GDM1 (cell line): ENCODE measurements around the gene KRT33A.
"Not testable (repeated sequence)": the region's sequence is repeated elsewhere in the genome, so short reads cannot be mapped to it uniquely, and the experiment has no call there.

ENCODE experiments used
- DNase-seq: peaks from one replicate; lab custom pipeline; 2025; lab: John Stamatoyannopoulos, UW

KRT33A gene

DNA sequence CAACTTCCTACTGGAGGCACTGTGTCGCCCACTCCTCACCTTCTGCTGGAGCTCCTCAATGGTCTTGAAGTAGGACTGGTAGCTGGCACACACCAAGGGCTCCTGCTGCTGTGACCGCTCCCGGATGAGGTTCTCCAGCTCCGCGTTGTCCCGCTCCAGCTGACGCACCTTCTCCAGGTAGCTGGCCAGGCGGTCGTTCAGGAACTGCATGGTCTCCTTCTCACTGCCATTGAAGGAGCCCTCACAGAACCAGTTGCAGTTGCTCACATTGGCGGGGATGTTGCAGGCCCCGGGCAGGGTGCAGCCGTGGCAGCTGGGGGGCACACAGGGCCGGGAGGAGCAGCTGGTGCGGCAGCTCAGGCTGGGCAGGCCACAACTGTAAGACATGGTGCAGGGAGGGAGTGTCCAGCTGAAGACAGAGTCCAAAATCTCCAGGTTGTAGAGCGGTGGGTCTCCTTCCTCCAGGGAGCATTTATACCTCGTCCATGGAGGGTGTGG lies at the start of gene KRT33A:
Gene KRT33A, minus strand, starts transcription at position 448 of the 498 bp plus-strand sequence. Its CDS starts 61 bp downstream, at position 387.
- not testable (repeated sequence) for DNase-seq

DNA sequence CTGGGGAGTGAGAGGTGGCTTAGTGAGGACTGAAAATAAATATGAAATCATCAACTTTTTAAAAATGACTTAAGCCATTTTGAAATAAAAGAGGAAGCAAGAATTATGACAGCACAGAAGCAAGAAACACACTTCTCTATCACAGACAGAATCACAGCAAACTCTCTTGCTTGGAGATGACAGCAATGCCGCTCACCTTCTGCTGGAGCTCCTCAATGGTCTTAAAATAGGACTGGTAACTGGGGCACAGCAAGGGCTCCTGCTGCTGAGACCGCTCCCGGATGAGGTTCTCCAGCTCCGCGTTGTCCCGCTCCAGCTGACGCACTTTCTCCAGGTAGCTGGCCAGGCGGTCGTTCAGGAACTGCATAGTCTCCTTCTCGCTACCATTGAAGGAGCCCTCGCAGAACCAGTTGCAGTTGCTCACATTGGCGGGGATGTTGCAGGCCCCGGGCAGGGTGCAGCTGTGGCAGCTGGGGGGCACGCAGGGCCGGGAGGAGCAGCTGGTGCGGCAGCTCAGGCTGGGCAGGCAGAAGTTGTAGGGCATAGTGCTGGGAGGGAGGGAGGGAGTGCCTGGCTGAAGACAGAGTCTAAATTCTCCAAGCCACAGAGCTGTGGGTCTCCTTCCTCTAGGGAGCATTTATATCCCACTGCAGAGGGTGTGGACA lies 46.5 kb upstream of the KRT33A start, which contains the start of gene KRT31:
Gene KRT31, minus strand, starts transcription at position 613 of the 665 bp plus-strand sequence. Its CDS starts 69 bp downstream, at position 544.
- DNase-seq = no peak

DNA sequence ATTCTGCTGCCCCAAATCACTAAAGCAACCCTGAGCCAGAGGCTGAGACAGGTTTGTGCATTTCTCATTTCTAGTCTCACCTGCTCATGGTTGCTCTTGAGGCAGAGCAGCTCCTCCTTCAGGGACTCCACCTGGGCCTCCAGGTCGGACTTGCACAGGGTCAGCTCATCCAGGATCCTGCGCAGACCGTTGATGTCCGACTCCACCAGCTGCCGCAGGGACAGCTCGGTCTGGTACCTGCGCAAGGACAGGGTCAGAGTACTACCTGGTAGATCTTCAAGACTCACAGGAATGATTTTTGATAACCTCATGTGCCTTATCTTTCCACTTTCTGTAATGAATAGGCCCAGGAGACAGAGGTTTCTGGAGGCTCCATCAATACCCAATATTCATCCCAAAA lies 45.7 kb upstream of the KRT33A start:
- no peak for DNase-seq

DNA sequence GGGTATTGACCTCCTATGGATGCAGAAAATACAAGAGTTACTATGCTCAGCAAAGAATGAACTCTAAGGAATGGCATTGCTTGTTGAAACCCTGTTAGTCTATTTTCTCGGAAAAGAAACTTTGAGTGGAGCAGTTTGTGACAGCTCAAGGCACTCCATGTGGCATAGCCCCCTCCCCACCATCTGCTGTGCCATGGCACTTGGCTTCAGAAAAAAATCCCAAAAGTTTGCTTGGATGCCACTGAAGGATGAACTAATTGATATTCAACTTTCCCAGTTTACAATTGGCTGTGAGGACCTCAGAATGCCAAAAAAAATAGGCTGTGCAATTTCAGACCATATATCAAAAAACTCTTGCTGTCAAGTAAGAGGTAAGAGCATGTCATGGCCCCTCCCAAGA lies 45.0 kb upstream of the KRT33A start:
- DNase-seq = no peak

DNA sequence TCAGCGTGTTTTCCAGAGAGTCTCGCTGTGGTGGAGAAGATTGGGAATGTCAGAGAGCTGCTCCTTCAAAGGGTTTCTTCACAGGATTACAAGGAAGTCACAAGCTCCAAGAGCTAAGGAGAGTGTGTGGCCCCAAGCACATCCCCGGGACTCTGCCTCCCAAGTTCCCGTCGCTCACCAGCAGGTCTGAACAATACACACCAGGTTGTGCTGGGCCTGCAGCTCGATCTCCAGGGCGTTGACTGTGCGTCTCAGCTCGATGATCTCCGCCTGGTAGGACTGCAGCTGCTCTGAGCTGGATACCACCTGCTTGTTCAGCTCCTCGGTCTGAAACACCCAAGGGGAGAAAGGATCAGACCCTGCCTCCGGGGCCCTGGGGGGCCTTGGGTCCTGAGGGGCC lies 44.4 kb upstream of the KRT33A start:
- not testable (repeated sequence) for DNase-seq

DNA sequence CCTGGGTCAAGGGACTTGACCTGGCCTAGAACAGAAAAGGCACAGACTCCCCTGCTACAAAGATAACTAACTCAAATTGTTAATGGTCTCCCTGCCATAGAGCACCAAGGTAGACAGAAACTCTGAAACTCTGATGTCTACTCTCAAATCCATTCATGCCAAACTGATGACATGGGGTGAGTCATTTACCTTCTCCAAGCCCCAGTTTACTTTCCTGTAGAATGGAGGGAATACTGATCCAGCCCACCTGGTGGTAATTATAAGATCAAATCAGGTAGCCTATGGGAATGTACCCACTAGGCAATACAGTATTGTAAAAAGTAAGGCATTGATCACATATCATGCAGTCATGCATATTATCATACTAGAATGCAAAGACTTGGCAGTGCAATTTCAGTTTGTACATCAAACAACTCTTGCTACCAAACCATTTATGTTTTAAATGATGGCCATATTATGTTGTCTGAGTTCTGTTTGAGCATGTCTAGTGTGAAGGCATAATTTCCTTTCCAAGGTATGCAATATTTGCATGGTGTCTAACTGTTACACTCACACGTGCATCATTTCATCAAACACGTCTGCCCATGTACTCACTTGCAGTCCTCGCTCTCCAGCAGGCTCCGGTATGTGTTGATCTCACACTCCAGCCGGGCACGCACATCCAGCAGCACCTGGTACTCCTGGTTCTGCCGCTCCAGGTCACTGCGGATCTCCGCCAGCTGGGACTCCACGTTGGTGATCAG lies 43.8 kb upstream of the KRT33A start:
- no peak for DNase-seq

DNA sequence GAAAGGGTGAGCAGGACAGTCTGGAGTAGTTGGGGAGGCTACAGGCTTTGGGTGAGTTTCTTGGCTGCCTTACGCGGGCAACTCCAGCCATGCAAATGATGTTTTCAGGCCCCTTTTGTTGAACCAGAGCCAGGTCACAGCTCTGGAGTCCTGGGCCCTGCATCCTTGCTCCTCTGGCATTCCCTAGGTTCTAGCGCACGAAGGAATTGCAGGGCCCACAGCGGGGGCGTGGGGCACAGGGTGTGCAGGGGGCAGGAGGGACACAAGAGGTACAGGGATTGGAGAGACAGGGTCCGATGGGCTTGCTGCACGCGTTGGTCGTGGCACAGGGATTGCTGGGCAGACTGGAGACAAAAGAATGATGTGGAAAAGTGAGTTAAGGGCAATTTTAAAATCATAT lies 43.2 kb upstream of the KRT33A start:
- no peak for DNase-seq

DNA sequence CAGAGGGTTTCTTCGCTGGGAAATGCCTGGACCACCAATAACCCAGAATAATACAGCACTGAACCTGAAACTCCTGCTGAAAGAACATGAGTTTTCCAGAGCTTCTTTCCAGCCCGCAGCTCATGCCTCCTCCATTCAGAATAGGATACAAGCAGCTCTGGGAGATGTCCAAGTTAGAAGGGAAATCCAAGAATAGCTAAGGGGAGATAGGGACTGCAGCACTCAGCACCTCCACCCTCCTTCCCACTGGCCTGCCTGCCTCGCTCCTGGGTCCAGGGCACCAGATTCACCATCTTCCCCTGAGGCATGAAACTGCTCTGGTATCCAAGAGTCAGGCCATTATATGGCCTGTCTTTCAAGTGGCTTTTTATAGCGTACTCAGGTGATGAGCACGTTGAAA lies 42.7 kb upstream of the KRT33A start:
- DNase-seq = no peak

DNA sequence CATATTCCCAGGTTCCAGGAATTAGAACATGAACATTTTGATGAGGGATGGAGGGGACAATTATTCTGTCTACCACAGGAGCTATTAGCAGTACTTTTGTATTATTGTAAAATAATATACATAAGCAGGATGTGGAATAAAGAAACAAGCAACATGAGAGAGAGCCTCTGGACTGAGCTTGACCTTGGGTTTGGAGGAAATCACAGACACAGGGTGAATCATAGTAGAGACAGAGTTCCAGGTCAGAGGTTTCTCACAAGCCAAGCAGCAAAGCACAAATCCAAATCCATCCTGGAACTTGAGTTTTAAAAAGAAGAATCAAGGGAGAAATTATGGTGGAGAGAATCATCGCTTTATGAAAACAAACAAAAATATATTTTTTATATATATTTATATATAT lies 41.6 kb upstream of the KRT33A start:
- DNase-seq = no peak

DNA sequence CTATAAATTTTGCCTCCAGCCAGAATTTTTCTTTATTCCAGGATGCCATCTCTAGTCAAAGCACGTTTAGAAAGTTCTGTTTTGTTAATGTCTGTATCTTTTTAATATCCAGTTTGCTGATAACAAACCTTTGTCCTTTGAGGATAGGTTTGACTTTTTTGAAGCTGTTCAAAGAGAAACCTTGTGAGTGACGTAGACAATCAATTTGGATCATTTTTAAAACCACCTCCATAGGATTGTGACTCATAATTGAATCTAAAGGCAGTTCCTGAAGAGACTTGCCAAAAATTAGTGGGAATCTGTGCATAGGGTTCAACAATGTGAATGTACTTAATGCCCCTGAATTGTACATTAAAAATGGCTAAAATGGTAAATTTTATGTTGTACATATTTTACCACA lies 40.9 kb upstream of the KRT33A start:
- DNase-seq = no peak

DNA sequence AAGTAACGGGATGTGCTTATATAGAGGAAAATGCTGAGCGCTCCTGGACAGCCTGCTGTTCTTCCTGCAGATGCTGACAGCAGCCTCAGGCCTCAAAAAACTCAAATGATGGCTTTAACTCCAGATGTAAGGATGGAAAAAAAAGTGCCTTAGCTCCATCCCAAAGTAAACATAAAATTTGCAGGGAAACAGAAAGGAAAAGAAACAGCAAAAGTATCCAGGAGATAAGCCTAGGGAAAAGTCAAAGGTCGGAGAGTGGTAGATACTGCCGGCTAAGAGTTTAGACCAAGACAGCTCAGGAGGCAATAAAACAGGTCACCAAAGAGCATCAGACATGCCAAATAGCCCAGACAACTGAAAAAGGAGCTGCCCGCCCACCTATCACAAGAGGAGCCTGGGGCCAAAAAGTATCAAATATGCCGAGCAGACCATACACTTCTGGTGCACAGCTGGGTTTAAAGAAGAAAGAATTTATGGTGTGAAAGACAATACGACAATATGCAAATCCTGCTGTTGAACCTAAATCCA lies 39.8 kb upstream of the KRT33A start:
- no peak for DNase-seq

DNA sequence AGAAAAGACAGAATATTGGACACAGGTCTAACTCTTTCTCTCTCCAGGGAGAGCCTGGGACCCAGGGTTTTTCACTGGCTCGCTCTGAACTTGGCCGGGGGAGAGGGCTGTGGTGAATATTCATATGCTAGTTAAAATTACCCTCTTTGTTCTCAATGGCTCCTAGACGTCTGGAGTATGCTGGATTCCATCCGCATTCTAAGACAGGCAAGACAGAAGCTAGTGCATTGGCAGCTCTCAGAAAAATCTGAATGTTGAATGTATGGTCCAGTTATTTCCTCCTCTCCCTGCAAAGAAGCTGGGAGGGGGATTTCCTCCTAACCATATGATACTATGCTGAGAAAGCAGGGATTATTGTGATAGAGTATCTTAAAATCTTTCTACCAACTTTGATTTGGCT lies 37.0 kb upstream of the KRT33A start:
- no peak for DNase-seq

DNA sequence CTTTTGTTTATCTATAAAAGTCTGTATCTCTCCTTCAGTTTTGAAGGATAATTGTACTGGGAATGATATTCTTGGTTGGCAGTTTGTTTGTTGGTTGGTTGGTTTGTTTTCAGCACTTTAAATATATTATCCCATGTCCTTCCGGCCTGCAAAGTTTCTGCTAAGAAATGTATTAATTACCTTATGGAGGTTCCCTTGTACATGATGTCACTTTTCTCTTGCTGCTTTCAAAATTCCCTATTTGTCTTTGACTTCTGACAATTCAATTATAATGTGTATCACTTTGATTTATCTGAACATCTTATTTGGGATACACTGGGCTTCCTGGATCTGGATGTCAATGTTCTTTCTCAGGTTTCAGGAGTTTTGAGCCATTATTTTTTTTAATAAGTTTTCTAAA lies 35.6 kb upstream of the KRT33A start:
- no peak for DNase-seq

DNA sequence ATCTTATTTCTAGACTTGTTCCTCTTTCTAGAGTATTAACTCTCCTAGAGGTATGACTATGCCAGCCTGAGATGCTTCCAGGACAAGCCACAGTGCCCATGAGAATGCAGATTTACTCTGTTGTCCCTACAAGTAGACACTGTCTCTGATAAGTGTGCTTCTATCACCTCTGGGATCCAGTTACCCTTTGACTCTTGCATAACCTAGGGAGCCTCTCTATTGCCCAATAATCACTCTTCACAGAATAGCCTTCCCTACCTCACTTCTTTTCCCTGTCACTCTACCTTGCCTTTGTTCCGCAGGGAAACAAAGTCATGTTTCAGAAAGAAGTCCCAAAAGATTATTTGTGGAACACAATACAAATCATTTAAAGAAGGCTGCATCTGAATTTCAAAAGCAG lies 33.1 kb upstream of the KRT33A start:
- DNase-seq = no peak

DNA sequence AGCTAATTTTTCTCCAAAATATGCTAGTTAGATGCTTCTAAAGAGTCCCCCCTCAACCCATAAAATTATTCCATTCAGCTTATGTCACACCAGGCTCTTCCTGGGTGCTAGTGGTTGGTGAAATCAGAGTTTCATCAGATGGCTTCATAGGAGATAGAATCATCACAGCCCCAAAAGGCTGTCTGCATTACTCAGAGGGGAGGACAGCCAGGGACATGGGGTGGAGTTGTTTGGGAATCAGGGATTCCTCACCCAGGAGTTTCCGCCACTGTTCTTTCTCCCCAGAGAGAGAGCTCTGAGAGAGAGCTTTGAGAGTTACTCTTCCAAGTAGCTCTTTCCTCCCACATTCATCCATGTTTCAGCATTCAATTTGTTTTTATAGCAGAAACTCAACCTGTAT lies 31.8 kb upstream of the KRT33A start:
- DNase-seq = no peak

DNA sequence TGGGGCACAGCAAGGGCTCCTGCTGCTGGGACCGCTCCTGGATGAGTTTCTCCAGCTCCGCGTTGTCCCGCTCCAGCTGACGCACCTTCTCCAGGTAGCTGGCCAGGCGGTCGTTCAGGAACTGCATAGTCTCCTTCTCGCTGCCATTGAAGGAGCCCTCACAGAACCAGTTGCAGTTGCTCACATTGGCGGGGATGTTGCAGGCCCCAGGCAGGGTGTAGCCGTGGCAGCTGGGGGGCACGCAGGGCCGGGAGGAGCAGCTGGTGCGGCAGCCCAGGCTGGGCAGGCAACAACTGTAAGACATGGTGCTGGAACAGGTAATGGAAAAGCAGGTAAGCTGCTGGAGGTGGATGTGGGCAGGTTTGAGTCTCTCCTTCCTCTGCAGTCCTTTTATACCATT lies 31.3 kb upstream of the KRT33A start, which contains the start of gene KRT34:
Gene KRT34, minus strand, starts transcription at position 364 of the 400 bp plus-strand sequence. Its CDS starts 60 bp downstream, at position 304.
- DNase-seq = not testable (repeated sequence)

DNA sequence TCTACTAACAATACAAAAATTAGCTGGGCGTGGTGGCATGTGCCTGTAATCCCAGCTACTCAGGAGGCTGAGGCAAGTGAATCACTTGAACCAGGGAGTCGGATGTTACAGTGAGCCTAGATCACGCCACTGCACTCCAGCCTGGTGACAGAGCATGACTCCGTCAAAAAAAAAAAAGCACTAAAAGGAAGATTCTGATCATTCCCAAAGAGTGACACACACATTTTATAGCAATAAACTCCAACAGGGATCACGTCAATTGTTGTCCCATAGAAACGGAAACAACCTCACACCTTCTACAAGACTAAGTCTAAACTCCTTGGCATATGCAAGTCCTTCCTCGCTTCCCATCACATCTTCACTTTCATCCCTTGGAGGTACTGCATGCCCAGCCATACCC lies 29.5 kb upstream of the KRT33A start:
- DNase-seq = not testable (repeated sequence)

DNA sequence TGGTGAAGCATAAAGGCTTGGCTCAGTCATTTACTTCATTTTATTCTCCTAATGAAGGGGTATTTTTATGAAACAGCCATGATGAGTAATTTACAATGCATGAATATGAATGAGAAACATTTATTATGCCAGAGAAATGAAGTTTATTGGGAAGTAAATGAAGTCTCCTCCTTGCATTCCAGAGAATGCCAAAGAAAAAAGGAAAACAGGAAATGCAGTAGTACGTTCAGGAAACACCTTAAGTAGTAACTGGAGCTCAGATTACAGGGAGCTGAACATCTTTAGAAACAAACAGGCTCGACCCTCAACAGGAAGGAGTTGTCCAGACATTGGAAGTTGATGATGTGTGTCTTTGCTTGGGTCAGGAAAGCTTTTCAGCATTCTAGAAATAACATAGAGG lies 26.9 kb upstream of the KRT33A start:
- no peak for DNase-seq

DNA sequence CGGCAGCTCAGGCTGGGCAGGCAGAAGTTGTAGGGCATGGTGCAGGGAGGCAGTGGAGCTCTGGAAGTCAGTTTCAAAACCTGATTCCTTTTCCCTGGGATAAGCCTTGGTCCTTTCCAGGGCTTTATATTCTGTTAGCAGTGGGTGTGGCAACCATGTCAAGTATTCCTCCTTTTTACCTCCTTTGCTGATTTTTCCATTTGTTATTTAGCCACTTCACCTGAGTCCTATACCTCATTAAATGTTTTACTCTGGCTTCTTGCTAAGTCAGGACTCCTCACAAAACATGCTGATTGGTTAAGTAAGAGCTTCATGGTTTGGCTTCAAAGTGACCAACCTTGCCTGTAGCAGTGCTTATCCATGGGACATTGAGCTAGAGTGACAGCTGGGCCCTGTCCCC lies 19.1 kb upstream of the KRT33A start, which contains the start of gene KRT33B:
Gene KRT33B, minus strand, starts transcription at position 101 of the 400 bp plus-strand sequence. Its CDS starts 63 bp downstream, at position 38.
- no peak for DNase-seq

DNA sequence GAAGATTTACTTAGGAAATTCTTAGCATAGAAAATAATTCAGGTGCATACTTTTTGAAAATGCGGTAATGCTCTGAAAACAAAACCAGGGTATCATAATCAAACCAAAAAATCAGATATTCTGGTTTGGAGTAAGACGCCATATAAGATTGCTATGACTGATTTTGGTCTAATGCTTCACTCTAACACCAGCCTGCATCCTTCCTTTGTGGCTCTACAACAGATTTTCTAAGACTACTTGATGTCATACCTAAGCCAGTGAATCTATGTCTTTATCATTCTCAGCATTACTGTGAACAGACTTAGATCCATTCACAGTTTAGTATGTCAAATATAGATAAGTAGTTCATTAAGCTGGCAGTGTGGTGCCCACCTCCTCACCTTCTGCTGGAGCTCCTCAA lies 18.4 kb upstream of the KRT33A start:
- no peak for DNase-seq

DNA sequence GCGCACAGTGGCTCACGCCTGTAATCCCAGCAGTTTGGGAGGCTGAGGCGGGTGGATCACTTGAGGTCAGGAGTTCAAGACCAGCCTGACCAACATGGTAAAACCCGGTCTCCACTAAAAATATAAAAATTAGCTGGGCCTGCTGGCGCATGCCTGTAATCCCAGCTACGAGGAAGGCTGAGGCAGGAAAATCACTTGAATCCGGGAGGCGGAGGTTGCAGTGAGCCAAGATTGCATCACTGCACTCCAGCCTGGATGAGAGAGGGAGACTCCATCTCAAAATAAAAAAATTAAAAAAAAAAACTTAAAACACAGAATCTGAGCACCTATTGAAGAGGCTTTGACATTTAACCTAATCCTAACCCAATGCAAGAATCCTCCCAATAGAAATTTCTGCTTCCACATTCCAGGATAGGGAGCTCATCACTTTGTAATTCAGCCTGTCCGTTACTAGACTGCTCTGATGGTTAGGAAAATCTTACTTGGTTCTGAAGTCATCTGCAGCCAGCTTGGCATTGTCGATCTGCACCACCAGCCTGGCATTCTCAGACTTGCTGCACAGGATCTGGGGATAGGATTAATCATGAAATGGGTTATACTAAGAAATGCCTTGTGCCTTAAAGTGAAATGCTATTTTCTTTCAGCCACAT lies 16.9 kb upstream of the KRT33A start:
- DNase-seq = no peak

DNA sequence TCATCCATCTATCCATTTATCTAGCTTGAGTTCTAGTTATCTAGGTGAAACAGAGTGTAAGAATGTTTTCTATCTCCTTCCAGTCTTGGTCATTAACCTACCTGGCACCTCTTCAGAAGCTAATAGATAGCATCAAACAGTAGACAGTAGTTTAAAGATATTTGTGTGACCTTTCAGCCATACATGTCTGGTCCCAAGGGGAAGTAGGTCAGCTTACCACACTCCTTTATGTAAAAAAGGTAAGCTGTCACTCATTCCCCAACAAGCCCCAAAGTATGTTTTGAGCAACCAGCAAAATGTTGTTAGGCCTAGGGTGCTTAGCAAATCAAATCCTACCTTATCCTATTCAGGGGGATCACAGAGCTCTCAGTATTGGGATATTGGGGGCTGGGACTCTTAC lies 15.4 kb upstream of the KRT33A start:
- DNase-seq = no peak
